Measurements from ENCODE around the gene ADARB2.

The ADARB2 gene

DNA sequence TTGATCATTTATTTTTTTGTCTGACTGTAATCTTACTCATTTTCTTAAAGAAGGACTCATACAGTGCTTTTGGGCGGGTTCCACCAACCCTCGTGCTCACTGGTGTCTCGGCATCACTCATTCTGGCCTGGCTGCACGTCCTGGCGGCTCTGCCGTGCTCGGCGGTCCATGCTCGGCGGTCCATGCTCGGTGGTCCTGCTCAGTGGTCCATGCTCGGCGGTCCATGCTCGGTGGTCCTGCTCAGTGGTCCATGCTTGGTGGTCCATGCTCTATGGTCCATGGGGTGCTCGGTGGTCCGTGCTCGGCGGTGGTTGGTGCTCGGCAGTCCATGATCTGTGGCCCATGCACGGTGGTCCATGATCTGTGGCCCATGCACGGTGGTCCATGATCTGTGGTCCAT, 608.7 kb downstream of the ADARB2 start:
- no peak for DNase-seq (ENCODE audit: low read depth)

DNA sequence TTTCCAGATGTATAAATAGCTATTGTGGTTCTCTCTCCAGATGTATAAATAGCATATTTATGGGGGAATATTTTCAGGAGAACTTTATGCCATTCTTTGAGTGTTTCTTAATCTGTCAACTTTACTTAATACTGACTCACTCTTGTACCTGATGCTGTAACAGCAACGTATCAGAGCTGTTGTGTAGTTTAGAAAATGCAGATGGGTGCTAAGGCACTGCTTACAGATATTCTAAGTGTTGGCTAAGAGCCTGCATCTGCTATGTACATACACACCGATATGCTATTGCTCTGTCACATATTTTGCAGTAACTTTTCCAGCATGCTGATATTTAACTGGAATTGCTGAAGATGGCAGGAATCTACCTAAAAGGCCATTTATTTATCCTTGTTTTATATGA, 609.2 kb downstream of the ADARB2 start:
- DNase-seq (ENCODE audit: low read depth): no peak

DNA sequence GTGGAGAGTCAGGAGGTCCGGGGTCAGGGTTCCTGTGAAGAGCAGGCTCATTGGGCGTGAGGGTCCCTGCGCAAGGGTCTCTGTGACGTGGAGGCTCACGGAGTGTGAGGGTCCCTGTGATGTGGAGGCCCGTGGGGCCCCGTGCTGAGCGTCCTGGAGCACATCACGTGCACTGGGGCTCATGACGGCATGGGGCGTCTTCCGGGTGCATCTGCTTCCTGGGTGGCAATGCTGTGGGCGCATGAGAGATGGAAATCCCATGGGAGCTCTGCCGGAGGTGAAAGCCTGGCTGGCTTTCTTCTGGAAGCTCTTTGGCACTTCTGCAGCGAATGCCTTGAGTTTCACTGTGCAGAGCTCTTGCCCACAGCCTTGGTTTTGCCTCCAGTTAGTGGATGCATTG, 609.7 kb downstream of the ADARB2 start:
- DNase-seq (ENCODE audit: low read depth): no peak

Measured in activated gamma-delta T cell treated with anti-CD3 and anti-CD28 coated beads, Interleukin-2, amount 50 U/mL, for 16 hours (primary cell).